Progenitor cell of endocrine pancreas (in vitro differentiated cells): Measurements from ENCODE around the gene SH3PXD2A. TPM values are rescaled to one million over a fixed set of nuclear protein-coding genes. Genes with fewer than 3 reads are reported as not detected.

Source experiments
- DNase-seq: peaks from one replicate; pipeline ENCODE4 v3.0.0; 2021; ENCODE audit warnings: low spot score; ENCODE audit not compliant: unreplicated experiment
- H3K27ac Mint-ChIP-seq: 2 replicates; pipeline ENCODE4 v1.8.0; 2021; ENCODE audit warnings: mild to moderate bottlenecking, moderate library complexity, mixed read lengths
- H3K27me3 Mint-ChIP-seq: 2 replicates; pipeline ENCODE4 v1.8.0; 2021; ENCODE audit warnings: mixed read lengths
- H3K36me3 Mint-ChIP-seq: 2 replicates; pipeline ENCODE4 v1.8.0; 2022; ENCODE audit warnings: mixed read lengths; ENCODE audit not compliant: insufficient read depth
- H3K4me1 Mint-ChIP-seq: 2 replicates; pipeline ENCODE4 v1.8.0; 2021; ENCODE audit warnings: low read depth, mixed read lengths
- H3K4me3 Mint-ChIP-seq: 2 replicates; pipeline ENCODE4 v1.8.0; 2021; ENCODE audit warnings: low read depth, mild to moderate bottlenecking, moderate library complexity, mixed read lengths
- H3K9me3 Mint-ChIP-seq: 2 replicates; pipeline ENCODE4 v1.8.0; 2021; ENCODE audit warnings: low read depth, mixed read lengths
- CTCF ChIP-seq: fragments of 200-600 bp; sonication (generic); IDR thresholded peaks from one replicate; pipeline ENCODE4 v1.5.0; 2021; ENCODE audit warnings: antibody characterized with exemption, mild to moderate bottlenecking; ENCODE audit not compliant: unreplicated experiment
- total RNA-seq: library from RNA; stranded (reverse); gene quantifications from 2 replicates; pipeline ENCODE4 v1.2.1, GENCODE V29; 2021

The SH3PXD2A gene
- total RNA-seq, 1 donor from 2014 or later: 28.0 TPM

DNA sequence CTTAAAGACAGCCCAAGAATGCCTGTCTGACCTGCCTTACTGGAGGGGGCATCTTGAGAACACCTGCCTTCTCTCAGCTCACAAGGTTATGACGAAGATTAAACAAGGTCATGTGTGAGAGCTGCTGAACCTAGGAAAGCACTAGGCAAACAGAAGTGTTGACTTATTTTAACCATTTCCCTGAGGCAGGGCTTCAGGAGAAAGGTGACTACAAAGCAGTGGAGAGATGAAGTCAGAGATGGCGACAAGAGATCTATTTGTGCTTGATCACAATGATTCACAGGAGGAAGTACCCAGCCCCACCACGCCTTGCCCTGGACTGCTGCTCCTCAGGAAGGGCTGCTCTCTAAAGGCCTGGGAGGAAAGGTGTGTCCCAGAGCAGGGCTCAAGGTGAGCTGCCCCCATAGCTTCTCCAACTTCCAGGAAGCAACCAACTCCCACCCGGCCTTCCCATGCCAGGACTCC lies 34.9 kb upstream of the SH3PXD2A start:
- Mint-ChIP-seq H3K36me3 (peaks cover 2% of the 10 kb centered on the region), H3K27ac (peak overlapping the region; percentile 76), H3K27me3 (no peaks in the 10 kb centered on the region), H3K4me3 (peak overlapping the region; percentile 18), H3K4me1 (peaks cover 22% of the 10 kb centered on the region), H3K9me3 (no peaks in the 10 kb centered on the region)
- DNase-seq: no peak
- TF ChIP-seq CTCF: no peak

- TF ChIP-seq CTCF: no peak
- no peaks in the 10 kb centered on the region for H3K9me3 Mint-ChIP-seq
- peaks cover 2% of the 10 kb centered on the region for H3K36me3 Mint-ChIP-seq
- H3K27ac Mint-ChIP-seq: peak overlapping the region; percentile 76
- H3K27me3 Mint-ChIP-seq: no peaks in the 10 kb centered on the region
- DNase-seq: no peak
- peak overlapping the region; percentile 25 for H3K4me3 Mint-ChIP-seq
- H3K4me1 Mint-ChIP-seq: peaks cover 13% of the 10 kb centered on the region
These were observed 33.8 kb upstream of the SH3PXD2A start for GRCh38 chr10:103889121-103889720.

DNA sequence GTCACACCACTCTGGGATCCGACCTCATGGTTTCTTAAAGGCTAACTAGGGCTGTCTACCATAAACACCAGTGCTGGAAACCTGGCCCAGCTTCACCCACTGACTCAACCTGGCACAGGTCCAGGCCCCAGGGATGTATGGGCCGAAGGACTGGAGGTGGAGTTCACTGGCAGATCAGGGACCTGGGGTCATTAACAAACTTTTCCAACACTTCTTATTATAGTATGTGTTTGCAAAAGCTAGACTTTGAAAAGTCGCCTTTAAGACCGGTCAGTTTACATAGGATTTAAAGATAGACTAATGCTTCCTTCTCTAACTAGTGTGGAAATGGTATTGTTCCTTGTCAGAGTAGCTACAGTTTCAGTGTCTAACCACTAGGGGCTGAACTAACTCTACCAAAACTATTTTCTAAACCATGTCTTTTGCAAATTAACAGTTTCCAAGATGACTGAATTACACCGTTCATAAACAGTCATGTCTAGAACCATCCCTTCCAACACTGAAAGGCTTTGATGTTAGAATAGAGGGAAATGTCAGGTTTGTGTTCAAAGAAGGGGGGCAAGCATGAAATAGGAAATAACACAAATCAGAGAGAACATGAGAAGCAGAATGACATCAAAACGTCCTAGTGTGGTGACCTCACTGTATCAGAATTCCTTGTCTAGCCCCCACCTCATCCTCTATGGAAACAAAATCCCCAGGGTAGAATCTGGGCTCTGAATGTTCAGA lies 32.9 kb upstream of the SH3PXD2A start:
- H3K27ac Mint-ChIP-seq: peak overlapping the region; percentile 33
- TF ChIP-seq CTCF: peak; percentile 87
- no peaks in the 10 kb centered on the region for H3K27me3 Mint-ChIP-seq
- H3K4me3 Mint-ChIP-seq: no peak overlapping the region
- peaks cover 11% of the 10 kb centered on the region for H3K4me1 Mint-ChIP-seq
- peaks cover 2% of the 10 kb centered on the region for H3K36me3 Mint-ChIP-seq
- no peak for DNase-seq
- H3K9me3 Mint-ChIP-seq: no peaks in the 10 kb centered on the region

- Mint-ChIP-seq H3K4me1 (peaks cover 9% of the 10 kb centered on the region), H3K9me3 (no peaks in the 10 kb centered on the region), H3K36me3 (peaks cover 7% of the 10 kb centered on the region), H3K4me3 (no peak overlapping the region), H3K27ac (no peak overlapping the region), H3K27me3 (no peaks in the 10 kb centered on the region)
- TF ChIP-seq CTCF: no peak
- no peak for DNase-seq
These were observed 30.2 kb upstream of the SH3PXD2A start for GRCh38 chr10:103885617-103886016.

GRCh38 chr10:103884681-103885139 lies 29.3 kb upstream of the SH3PXD2A start:
- H3K4me1 Mint-ChIP-seq: peaks cover under 1% of the 10 kb centered on the region
- peak; percentile 34 for DNase-seq
- H3K9me3 Mint-ChIP-seq: no peaks in the 10 kb centered on the region

More at GRCh38 chr10:103884681-103885139, 29.3 kb upstream of the SH3PXD2A start:
- H3K27ac Mint-ChIP-seq: no peak overlapping the region
- H3K27me3 Mint-ChIP-seq: no peaks in the 10 kb centered on the region
- H3K36me3 Mint-ChIP-seq: peaks cover 9% of the 10 kb centered on the region
- TF ChIP-seq CTCF: peak; percentile 88
- H3K4me3 Mint-ChIP-seq: no peak overlapping the region
